ENCODE data around the gene LDLRAD3. TPM values are rescaled to one million over a fixed set of nuclear protein-coding genes. Genes with fewer than 3 reads are reported as not detected.

The LDLRAD3 gene
- total RNA-seq, 2 experiments from 2014 or later, result not detected

DNA sequence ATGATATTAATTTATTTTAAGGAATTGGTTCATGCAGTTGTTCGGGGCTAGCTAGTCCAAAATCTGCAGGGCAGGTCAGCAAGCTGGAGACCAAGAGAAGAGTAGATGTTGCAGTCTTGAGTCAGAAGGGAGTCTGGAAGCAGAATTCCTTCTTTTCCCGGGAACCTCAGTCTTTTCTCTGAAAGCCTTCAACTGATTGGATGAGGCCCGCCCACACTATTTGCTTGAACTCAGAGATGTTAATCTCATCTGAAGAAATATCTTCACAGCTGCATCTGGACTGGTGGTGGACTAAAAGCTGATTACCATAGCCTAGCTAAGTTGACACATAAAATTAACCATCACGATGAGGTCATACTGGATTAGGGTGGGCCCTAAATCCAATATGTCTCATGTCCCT, 223.2 kb downstream of the LDLRAD3 start:
- Histone ChIP-seq H4K20me1 (ENCODE audit: insufficient read depth, low read length) (no peaks in the 10 kb centered on the region), H3K79me2 (ENCODE audit: insufficient read depth, low read depth, low read length) (no peaks in the 10 kb centered on the region), H3K4me3 (ENCODE audit: low read depth, low read length, poor library complexity, severe bottlenecking) (no peak overlapping the region), H3K4me1 (ENCODE audit: insufficient read depth, low read length, poor library complexity, severe bottlenecking) (no peaks in the 10 kb centered on the region), H3K4me2 (ENCODE audit: low read length) (no peak overlapping the region), H3K36me3 (ENCODE audit: insufficient read depth, low read length) (no peaks in the 10 kb centered on the region), H3K9me2 (ENCODE audit: insufficient read depth, low read length) (no peaks in the 10 kb centered on the region), H2AFZ (ENCODE audit: low read length) (no peak overlapping the region), H3K9me3 (ENCODE audit: low read length) (no peaks in the 10 kb centered on the region), H3K27ac (ENCODE audit: low read depth, low read length, poor library complexity, severe bottlenecking) (no peak overlapping the region)
- no peak for DNase-seq (ENCODE audit: low spot score)
- no peak for TF ChIP-seq EZH2phosphoT487 (IDR thresholded peaks at IDR 0.05; ENCODE audit: borderline replicate concordance, low read depth, low read length)
- TF ChIP-seq, protein P1, sequence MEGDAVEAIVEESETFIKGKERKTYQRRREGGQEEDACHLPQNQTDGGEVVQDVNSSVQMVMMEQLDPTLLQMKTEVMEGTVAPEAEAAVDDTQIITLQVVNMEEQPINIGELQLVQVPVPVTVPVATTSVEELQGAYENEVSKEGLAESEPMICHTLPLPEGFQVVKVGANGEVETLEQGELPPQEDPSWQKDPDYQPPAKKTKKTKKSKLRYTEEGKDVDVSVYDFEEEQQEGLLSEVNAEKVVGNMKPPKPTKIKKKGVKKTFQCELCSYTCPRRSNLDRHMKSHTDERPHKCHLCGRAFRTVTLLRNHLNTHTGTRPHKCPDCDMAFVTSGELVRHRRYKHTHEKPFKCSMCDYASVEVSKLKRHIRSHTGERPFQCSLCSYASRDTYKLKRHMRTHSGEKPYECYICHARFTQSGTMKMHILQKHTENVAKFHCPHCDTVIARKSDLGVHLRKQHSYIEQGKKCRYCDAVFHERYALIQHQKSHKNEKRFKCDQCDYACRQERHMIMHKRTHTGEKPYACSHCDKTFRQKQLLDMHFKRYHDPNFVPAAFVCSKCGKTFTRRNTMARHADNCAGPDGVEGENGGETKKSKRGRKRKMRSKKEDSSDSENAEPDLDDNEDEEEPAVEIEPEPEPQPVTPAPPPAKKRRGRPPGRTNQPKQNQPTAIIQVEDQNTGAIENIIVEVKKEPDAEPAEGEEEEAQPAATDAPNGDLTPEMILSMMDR (conservative IDR thresholded peaks at IDR 0.05; ENCODE audit: low read length), result no peak
- intact Hi-C loops (cut with micrococcal nuclease; ENCODE audit: unreplicated experiment), result loop anchor here (5.0 kb wide), 1 partner anchor 50 kb away; no protein-coding TSS in a partner anchor
- no TSS peak for BruUV-seq (replicated peaks)
- ChIA-PET CTCF (ENCODE audit: unreplicated experiment) (no interaction called here), POLR2A (interaction anchor here (0.6 to 0.7 kb wide), 2 partner anchors 40 to 230 kb away, joined by 3 read pairs; no protein-coding TSS in a partner anchor)

- no peak for TF ChIP-seq EZH2phosphoT487 (IDR thresholded peaks at IDR 0.05; ENCODE audit: borderline replicate concordance, low read depth, low read length)
- TF ChIP-seq, protein P1 (conservative IDR thresholded peaks at IDR 0.05; ENCODE audit: low read length), result no peak
- BruUV-seq (replicated peaks), result no TSS peak
- POLR2A ChIA-PET, result no interaction called here
Observed at GRCh38 chr11:36167729-36168128, 223.9 kb downstream of the LDLRAD3 start.

DNA sequence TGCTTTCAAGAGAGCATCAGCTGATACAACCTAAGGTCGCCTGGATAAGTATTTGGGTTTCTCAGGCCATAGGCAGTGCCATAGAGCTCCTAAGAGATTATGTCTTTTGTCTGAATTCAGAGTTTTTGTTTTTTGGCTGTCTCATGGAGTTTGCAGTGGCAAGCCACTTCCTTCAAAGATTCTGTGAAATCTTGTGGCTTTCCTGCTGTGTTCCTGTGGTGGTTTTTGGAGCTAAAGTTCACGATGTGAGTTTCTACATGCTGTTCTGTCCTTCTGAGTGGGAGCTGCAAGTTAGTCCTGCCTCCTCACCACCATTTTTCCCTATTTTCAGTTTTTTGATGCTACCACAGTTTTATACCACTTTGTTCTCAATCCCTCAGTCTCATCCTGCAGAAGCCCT, 234.0 kb downstream of the LDLRAD3 start:
- ChIA-PET POLR2A (no interaction called here), CTCF (ENCODE audit: unreplicated experiment) (no interaction called here)
- no peak overlapping the region for H3K4me3 ChIP-seq (ENCODE audit: low read depth, low read length, poor library complexity, severe bottlenecking)
- TF ChIP-seq EZH2phosphoT487 (IDR thresholded peaks at IDR 0.05; ENCODE audit: borderline replicate concordance, low read depth, low read length), result no peak
- TF ChIP-seq, protein P1 (conservative IDR thresholded peaks at IDR 0.05; ENCODE audit: low read length), result no peak
- no peaks in the 10 kb centered on the region for H3K4me1 ChIP-seq (ENCODE audit: insufficient read depth, low read length, poor library complexity, severe bottlenecking)
- intact Hi-C loops (cut with micrococcal nuclease; ENCODE audit: unreplicated experiment), result no loop called here
- no peak overlapping the region for H3K27ac ChIP-seq (ENCODE audit: low read depth, low read length, poor library complexity, severe bottlenecking)
- no peak overlapping the region for H3K4me2 ChIP-seq (ENCODE audit: low read length)
- H2AFZ ChIP-seq (ENCODE audit: low read length), result no peak overlapping the region
- no peaks in the 10 kb centered on the region for H3K9me3 ChIP-seq (ENCODE audit: low read length)
- no peaks in the 10 kb centered on the region for H3K79me2 ChIP-seq (ENCODE audit: insufficient read depth, low read depth, low read length)
- no peaks in the 10 kb centered on the region for H4K20me1 ChIP-seq (ENCODE audit: insufficient read depth, low read length)
- H3K9me2 ChIP-seq (ENCODE audit: insufficient read depth, low read length), result no peaks in the 10 kb centered on the region
- BruUV-seq (replicated peaks), result no TSS peak
- DNase-seq (ENCODE audit: low spot score), result no peak
- H3K36me3 ChIP-seq (ENCODE audit: insufficient read depth, low read length), result no peaks in the 10 kb centered on the region

More at GRCh38 chr11:36167729-36168128, 223.9 kb downstream of the LDLRAD3 start:
- no peaks in the 10 kb centered on the region for H3K9me3 ChIP-seq (ENCODE audit: low read length)
- no peaks in the 10 kb centered on the region for H3K4me1 ChIP-seq (ENCODE audit: insufficient read depth, low read length, poor library complexity, severe bottlenecking)
- intact Hi-C loops (cut with micrococcal nuclease; ENCODE audit: unreplicated experiment), result loop anchor here (5.0 kb wide), 1 partner anchor 50 kb away; no protein-coding TSS in a partner anchor
- DNase-seq (ENCODE audit: low spot score), result no peak
- no peaks in the 10 kb centered on the region for H4K20me1 ChIP-seq (ENCODE audit: insufficient read depth, low read length)
- no peak overlapping the region for H3K4me3 ChIP-seq (ENCODE audit: low read depth, low read length, poor library complexity, severe bottlenecking)
- no peak overlapping the region for H3K4me2 ChIP-seq (ENCODE audit: low read length)
- H3K36me3 ChIP-seq (ENCODE audit: insufficient read depth, low read length), result no peaks in the 10 kb centered on the region
- H3K79me2 ChIP-seq (ENCODE audit: insufficient read depth, low read depth, low read length), result no peaks in the 10 kb centered on the region
- H3K27ac ChIP-seq (ENCODE audit: low read depth, low read length, poor library complexity, severe bottlenecking), result no peak overlapping the region
- CTCF ChIA-PET (ENCODE audit: unreplicated experiment), result no interaction called here
- no peaks in the 10 kb centered on the region for H3K9me2 ChIP-seq (ENCODE audit: insufficient read depth, low read length)
- no peak overlapping the region for H2AFZ ChIP-seq (ENCODE audit: low read length)
